ENCODE measurements around the gene TMEM266.
A peak's percentile ranks its signal among the peaks of the same experiment; 100 is the strongest.

TMEM266 gene

DNA sequence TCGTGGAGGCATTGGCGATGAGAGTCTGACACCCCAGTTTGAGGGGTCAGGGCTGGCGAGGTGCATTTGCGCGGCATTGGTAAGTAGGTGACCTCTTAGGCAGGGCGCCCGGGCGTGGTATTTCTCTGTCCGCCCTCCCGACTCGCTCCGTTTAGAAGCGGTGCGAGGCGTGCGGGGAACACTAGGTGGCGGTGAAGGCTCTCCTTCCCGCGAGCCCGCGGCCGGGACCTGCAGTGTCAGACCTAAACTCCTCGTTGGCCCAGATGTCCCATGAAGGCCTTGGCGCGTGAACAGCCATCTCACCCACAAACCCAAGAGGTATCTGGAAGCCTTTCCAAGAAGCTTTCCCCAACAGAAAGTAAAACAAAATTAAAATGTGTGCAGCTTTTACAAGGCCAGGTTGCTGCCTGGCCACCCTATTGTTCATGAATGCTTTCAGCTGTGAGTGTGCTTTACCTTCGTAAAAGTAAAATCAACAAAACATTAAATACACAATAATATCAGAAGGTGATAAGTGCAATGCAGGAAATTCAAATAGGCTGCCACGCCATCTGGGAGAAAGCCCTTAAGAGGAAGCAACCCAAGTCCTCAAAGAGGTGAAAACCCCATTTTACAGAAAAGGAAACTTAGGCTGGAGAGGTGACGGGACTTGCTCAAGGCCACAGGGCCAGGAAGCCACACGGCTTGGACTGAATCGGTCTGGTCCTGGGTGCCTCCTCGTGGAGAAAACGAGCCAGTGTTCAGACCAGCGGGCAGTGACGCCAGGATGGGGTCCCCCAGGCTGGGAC is 131.2 kb downstream of the TMEM266 start:
- no peak overlapping the region for H3K4me3 ChIP-seq (ENCODE audit: low read length)

DNA sequence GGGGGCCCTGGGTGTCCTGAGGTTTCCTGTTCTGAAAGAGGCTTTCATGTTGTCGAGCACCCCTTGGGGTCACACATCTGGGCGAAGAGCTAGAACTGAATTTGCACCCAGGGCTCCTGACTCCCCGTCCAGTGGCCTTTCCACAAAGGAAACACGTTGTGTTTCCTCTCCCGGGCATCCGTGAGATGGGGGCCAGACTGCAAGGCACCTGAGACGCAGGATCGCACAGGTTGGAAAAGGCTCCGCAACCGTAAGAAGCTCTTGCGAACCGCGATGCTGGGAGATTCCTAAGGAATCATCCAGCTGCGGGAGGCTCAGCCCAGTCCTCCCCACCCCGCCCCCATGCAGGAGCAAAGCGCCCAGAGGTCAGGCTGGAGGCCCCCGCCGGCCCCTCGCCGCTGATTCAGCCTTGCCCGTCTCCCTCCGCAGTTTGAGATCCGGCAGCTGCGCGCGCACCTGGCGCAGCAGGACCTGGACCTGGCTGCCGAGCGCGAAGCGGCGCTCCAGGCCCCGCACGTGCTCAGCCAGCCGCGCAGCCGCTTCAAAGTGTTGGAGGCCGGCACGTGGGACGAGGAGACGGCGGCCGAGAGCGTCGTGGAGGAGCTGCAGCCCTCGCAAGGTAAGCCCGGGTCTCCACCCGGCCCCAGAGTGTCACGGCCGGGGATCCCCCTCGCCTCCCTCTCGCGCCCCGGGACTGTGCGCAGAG is 131.9 kb downstream of the TMEM266 start:
- H3K4me3 ChIP-seq (ENCODE audit: low read length): no peak overlapping the region
- no peak for DNase-seq (ENCODE audit: low read depth)
- TF ChIP-seq, protein P1, sequence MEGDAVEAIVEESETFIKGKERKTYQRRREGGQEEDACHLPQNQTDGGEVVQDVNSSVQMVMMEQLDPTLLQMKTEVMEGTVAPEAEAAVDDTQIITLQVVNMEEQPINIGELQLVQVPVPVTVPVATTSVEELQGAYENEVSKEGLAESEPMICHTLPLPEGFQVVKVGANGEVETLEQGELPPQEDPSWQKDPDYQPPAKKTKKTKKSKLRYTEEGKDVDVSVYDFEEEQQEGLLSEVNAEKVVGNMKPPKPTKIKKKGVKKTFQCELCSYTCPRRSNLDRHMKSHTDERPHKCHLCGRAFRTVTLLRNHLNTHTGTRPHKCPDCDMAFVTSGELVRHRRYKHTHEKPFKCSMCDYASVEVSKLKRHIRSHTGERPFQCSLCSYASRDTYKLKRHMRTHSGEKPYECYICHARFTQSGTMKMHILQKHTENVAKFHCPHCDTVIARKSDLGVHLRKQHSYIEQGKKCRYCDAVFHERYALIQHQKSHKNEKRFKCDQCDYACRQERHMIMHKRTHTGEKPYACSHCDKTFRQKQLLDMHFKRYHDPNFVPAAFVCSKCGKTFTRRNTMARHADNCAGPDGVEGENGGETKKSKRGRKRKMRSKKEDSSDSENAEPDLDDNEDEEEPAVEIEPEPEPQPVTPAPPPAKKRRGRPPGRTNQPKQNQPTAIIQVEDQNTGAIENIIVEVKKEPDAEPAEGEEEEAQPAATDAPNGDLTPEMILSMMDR (conservative IDR thresholded peaks at IDR 0.05; ENCODE audit: low read depth, low read length): no peak

More for the DNA sequence above, 131.2 kb downstream of the TMEM266 start:
- TF ChIP-seq, protein P1 (conservative IDR thresholded peaks at IDR 0.05; ENCODE audit: low read depth, low read length): peak; percentile 87
- DNase-seq (ENCODE audit: low read depth): no peak

DNA sequence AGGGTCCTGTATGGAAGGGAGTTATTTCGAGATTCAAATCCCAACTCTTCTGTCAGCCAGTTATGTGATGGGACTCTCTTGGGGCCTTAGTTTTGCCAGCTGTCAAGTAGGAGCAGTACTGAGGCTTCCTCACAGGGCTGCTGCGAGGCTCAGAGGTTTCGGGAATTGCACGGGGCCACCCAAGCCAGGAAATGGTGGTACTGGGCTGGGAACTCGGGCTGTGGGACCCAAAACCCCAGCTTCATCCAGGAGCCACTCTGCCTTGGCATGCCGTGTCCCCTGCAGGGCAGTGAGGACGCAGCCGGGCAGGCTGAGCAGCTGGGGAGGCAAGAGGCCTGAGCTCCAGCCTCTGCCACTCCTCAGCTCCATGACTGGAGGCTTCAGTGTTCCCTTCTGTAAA is 132.9 kb downstream of the TMEM266 start:
- DNase-seq (ENCODE audit: low read depth): no peak
- TF ChIP-seq, protein P1 (conservative IDR thresholded peaks at IDR 0.05; ENCODE audit: low read depth, low read length): no peak
- no peak overlapping the region for H3K4me3 ChIP-seq (ENCODE audit: low read length)

DNA sequence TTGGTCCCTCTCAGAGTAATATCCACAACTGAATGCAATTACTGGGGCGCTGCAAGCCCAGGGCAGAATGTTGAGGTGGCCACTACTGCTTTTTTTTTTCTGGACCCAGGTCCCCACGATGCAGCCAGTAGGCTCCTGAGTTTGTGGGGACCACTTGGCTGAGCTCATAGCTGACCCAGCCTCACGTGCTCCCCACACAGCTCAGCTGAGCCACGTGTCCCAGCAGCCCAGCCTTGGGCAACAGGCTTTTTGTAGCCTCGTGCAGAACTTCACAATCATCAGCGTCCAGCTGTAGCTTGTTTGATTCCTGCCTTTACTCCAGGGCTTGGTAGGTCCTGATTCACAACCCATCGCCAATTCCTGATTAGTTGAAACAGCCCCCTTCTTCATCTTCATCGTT is 134.1 kb downstream of the TMEM266 start:
- no peak overlapping the region for H3K4me3 ChIP-seq (ENCODE audit: low read length)
- TF ChIP-seq, protein P1 (conservative IDR thresholded peaks at IDR 0.05; ENCODE audit: low read depth, low read length): no peak
- no peak for DNase-seq (ENCODE audit: low read depth)

DNA sequence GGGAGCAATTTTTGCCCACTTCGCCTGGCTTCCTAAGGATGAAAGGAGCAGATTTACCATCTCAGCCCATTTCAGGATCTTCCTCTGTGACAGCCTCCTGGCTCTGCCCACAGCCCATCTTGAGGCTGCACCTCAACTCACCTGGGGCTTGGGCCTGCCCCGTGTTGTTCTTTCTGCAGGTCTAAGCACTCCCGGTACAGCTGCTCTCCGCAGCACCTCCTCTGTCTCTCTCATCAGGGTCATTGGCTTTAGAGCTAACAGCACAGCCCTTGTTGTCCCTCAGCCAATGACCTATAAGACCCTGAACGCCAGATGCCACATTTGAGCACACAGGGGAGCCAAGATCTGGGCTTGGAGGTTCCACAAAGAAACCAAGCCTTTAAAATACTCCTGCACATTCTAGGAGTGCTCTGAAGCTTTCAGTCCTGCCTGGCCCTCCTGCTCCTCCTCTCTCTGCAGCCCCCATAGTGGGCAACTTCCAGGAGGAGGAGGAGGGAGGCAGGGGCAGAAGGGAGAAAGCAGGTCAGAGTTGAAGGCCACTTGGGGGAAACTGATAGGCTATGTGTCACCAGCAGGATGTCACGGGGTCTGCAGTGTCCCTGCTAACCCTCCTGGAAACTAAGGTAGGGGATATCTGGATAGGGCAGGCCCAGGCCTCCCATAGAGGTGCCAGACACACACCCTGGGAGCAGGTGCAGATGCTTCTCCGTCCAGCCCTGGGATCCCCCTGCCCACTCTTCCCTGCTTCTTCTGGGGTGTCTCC is 135.9 kb downstream of the TMEM266 start:
- no peak for DNase-seq (ENCODE audit: low read depth)
- no peak overlapping the region for H3K4me3 ChIP-seq (ENCODE audit: low read length)
- TF ChIP-seq, protein P1 (conservative IDR thresholded peaks at IDR 0.05; ENCODE audit: low read depth, low read length): no peak

DNA sequence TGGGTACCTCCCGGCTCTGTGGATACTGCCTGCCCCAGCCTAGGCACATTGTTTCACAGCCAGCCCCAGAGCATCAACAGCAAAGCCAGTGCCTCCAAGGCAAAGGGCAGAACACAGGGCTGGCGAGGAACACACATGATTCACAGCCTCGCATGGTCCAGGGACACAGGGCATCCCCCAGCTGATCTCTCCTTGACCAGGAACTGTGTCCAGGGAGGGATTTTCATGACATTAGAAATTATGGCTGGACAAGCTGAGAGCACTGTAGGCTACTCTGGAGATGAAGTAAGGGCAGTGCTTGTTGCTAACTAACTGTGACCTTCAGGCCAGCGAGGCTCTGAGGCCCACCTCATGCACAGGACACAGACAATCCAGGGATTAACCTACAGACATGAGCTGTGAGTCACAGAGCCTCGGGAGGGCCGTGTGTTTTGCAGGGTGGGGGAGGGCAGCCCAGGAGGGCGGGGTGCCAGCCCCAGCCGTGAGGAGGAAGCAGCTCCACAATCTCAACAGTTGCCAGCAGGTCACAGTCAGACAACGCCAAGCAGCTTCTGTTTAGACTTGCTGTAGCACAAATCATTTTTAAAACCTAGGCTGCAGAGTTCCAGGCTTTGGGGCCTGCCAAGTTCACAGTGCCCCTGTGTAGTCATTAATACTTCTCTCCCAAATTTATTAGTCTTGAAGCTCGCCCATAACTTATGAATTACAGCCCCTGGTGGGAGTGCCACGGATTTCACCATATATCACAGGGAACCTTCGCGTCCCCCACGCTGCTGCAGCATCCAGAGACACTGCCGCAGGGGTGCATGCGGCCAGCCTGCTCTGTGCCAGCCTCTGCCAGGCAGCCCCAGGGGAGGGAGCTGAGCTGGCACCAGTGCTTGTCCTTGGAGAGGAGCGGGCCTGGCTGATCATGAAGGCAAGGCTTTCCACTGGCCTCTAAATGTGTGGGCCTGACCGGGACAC is 136.8 kb downstream of the TMEM266 start:
- peak; percentile 79 for DNase-seq (ENCODE audit: low read depth)
- TF ChIP-seq, protein P1 (conservative IDR thresholded peaks at IDR 0.05; ENCODE audit: low read depth, low read length): no peak
- no peak overlapping the region for H3K4me3 ChIP-seq (ENCODE audit: low read length)
